Measurements from ENCODE around the gene GRK3. TPM values are rescaled to one million over a fixed set of nuclear protein-coding genes. Genes with fewer than 3 reads are reported as not detected.

GRK3 gene
- total RNA-seq, 1 donor from 2014 or later, result 12.4 TPM

- no peaks in the 10 kb centered on the region for H3K36me3 Mint-ChIP-seq (ENCODE audit: unreplicated experiment)
- peaks cover 8% of the 10 kb centered on the region for H3K9me3 Mint-ChIP-seq (ENCODE audit: unreplicated experiment)
- no peak for DNase-seq
- TF ChIP-seq CTCF (IDR thresholded peaks at IDR 0.05; ENCODE audit: partially characterized antibody, unreplicated experiment), result no peak
- H3K4me1 Mint-ChIP-seq (ENCODE audit: low read depth, unreplicated experiment), result peaks cover 52% of the 10 kb centered on the region
- no peak overlapping the region for H3K4me3 Mint-ChIP-seq (ENCODE audit: unreplicated experiment)
- peaks cover 5% of the 10 kb centered on the region for H3K27me3 Mint-ChIP-seq (ENCODE audit: unreplicated experiment)
- H3K27ac Mint-ChIP-seq (ENCODE audit: unreplicated experiment), result no peak overlapping the region
Observed at GRCh38 chr22:25697181-25697664, 132.7 kb downstream of the GRK3 start.

DNA sequence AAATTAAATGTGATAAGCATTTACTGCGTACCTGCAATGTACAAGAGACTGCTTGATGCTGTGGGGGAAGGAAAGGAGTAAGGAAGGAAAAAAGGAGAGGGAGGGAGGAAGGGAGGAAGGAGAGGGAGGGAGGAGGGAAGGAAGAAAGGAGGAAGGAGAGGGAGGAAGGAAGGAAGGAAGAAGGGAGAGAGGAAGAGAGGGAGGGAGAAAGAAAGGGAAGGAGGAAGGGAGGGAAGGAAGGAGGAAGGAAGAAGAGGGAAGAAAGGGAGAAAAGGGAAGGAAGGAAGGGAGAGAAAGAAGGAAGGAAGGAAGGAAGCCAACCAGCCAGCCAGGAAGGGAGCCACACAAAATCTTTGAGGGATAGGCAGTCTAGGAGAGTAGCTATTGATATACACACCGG is 133.5 kb downstream of the GRK3 start:
- Mint-ChIP-seq H3K9me3 (ENCODE audit: unreplicated experiment) (peaks cover 4% of the 10 kb centered on the region), H3K36me3 (ENCODE audit: unreplicated experiment) (no peaks in the 10 kb centered on the region), H3K4me3 (ENCODE audit: unreplicated experiment) (no peak overlapping the region), H3K4me1 (ENCODE audit: low read depth, unreplicated experiment) (peaks cover 44% of the 10 kb centered on the region), H3K27me3 (ENCODE audit: unreplicated experiment) (peaks cover 5% of the 10 kb centered on the region), H3K27ac (ENCODE audit: unreplicated experiment) (no peak overlapping the region)
- no peak for TF ChIP-seq CTCF (IDR thresholded peaks at IDR 0.05; ENCODE audit: partially characterized antibody, unreplicated experiment)
- DNase-seq, result no peak

- H3K36me3 Mint-ChIP-seq (ENCODE audit: unreplicated experiment), result no peaks in the 10 kb centered on the region
- peaks cover 4% of the 10 kb centered on the region for H3K9me3 Mint-ChIP-seq (ENCODE audit: unreplicated experiment)
- no peak overlapping the region for H3K4me3 Mint-ChIP-seq (ENCODE audit: unreplicated experiment)
- peak overlapping the region; percentile 33 for H3K27ac Mint-ChIP-seq (ENCODE audit: unreplicated experiment)
- DNase-seq, result no peak
- no peak for TF ChIP-seq CTCF (IDR thresholded peaks at IDR 0.05; ENCODE audit: partially characterized antibody, unreplicated experiment)
- H3K4me1 Mint-ChIP-seq (ENCODE audit: low read depth, unreplicated experiment), result peaks cover 40% of the 10 kb centered on the region
- H3K27me3 Mint-ChIP-seq (ENCODE audit: unreplicated experiment), result peaks cover 5% of the 10 kb centered on the region
Observed at GRCh38 chr22:25698461-25698860, 134.0 kb downstream of the GRK3 start.

- H3K4me3 Mint-ChIP-seq (ENCODE audit: unreplicated experiment), result no peak overlapping the region
- peaks cover 4% of the 10 kb centered on the region for H3K9me3 Mint-ChIP-seq (ENCODE audit: unreplicated experiment)
- DNase-seq, result no peak
- H3K36me3 Mint-ChIP-seq (ENCODE audit: unreplicated experiment), result no peaks in the 10 kb centered on the region
- H3K27me3 Mint-ChIP-seq (ENCODE audit: unreplicated experiment), result peaks cover 5% of the 10 kb centered on the region
- H3K27ac Mint-ChIP-seq (ENCODE audit: unreplicated experiment), result peak overlapping the region; percentile 33
- H3K4me1 Mint-ChIP-seq (ENCODE audit: low read depth, unreplicated experiment), result peaks cover 40% of the 10 kb centered on the region
- TF ChIP-seq CTCF (IDR thresholded peaks at IDR 0.05; ENCODE audit: partially characterized antibody, unreplicated experiment), result no peak
Observed at GRCh38 chr22:25698978-25699377, 134.5 kb downstream of the GRK3 start.

- TF ChIP-seq CTCF (IDR thresholded peaks at IDR 0.05; ENCODE audit: partially characterized antibody, unreplicated experiment), result no peak
- H3K36me3 Mint-ChIP-seq (ENCODE audit: unreplicated experiment), result no peaks in the 10 kb centered on the region
- peaks cover 5% of the 10 kb centered on the region for H3K27me3 Mint-ChIP-seq (ENCODE audit: unreplicated experiment)
- peaks cover 3% of the 10 kb centered on the region for H3K9me3 Mint-ChIP-seq (ENCODE audit: unreplicated experiment)
- no peak overlapping the region for H3K4me3 Mint-ChIP-seq (ENCODE audit: unreplicated experiment)
- peaks cover 31% of the 10 kb centered on the region for H3K4me1 Mint-ChIP-seq (ENCODE audit: low read depth, unreplicated experiment)
- H3K27ac Mint-ChIP-seq (ENCODE audit: unreplicated experiment), result peak overlapping the region; percentile 68
- no peak for DNase-seq
Observed at GRCh38 chr22:25701056-25701780, 136.7 kb downstream of the GRK3 start.
